Mesendoderm (in vitro differentiated cells): Measurements from ENCODE around the gene MARCHF10.

ENCODE experiments used
- DNase-seq: peaks from one replicate; pipeline ENCODE4 v3.0.0; 2013
- H2AK5ac ChIP-seq: 2 replicates; pipeline ENCODE4 v1.6.1; 2013; ENCODE audit warnings: low read length, inconsistent platforms
- H2BK120ac ChIP-seq: 2 replicates; pipeline ENCODE4 v1.6.1; 2013; ENCODE audit warnings: low read depth, mild to moderate bottlenecking, low read length, moderate library complexity, mixed read lengths
- H2BK15ac ChIP-seq: replicated peaks from 2 replicates; pipeline ENCODE4 v1.6.1; 2013; ENCODE audit warnings: low read depth, mild to moderate bottlenecking, moderate library complexity
- H2BK5ac ChIP-seq: 2 replicates; pipeline ENCODE4 v1.6.1; 2013; ENCODE audit warnings: low read length, inconsistent platforms
- H3K18ac ChIP-seq: 2 replicates; pipeline ENCODE4 v1.6.1; 2013; ENCODE audit warnings: mild to moderate bottlenecking, low read length, mixed read lengths
- H3K23ac ChIP-seq: one replicate; pipeline ENCODE4 v1.6.1; 2013; ENCODE audit warnings: low read length
- H3K27ac ChIP-seq: 2 replicates; pipeline ENCODE4 v1.5.1; 2013; ENCODE audit warnings: low read depth, mild to moderate bottlenecking, inconsistent platforms, low read length, moderate library complexity
- H3K27me3 ChIP-seq: 2 replicates; pipeline ENCODE4 v1.6.1; 2013; ENCODE audit warnings: low read length, control low read depth, mild to moderate bottlenecking, inconsistent platforms; ENCODE audit not compliant: insufficient read depth, poor library complexity
- H3K36me3 ChIP-seq: 2 replicates; pipeline ENCODE4 v1.6.1; 2013; ENCODE audit warnings: low read length, inconsistent platforms; ENCODE audit not compliant: control insufficient read depth, insufficient read depth
- H3K4ac ChIP-seq: one replicate; pipeline ENCODE4 v1.6.1; 2013; ENCODE audit warnings: low read depth, mild to moderate bottlenecking, low read length, moderate library complexity
- H3K4me1 ChIP-seq: 2 replicates; pipeline ENCODE4 v1.6.1; 2013; ENCODE audit warnings: low read depth, low read length, inconsistent platforms; ENCODE audit not compliant: control insufficient read depth
- H3K4me2 ChIP-seq: 2 replicates; pipeline ENCODE4 v1.6.1; 2013; ENCODE audit warnings: low read length
- H3K4me3 ChIP-seq: 2 replicates; pipeline ENCODE4 v1.5.1; 2013; ENCODE audit warnings: mild to moderate bottlenecking, low read length
- H3K56ac ChIP-seq: one replicate; pipeline ENCODE4 v1.6.1; 2013; ENCODE audit warnings: low read length
- H3K79me1 ChIP-seq: 2 replicates; pipeline ENCODE4 v1.6.1; 2013; ENCODE audit warnings: low read length, inconsistent platforms
- H3K79me2 ChIP-seq: 2 replicates; pipeline ENCODE4 v1.6.1; 2013; ENCODE audit warnings: mild to moderate bottlenecking, low read length; ENCODE audit not compliant: control insufficient read depth, insufficient read depth
- H3K9ac ChIP-seq: 2 replicates; pipeline ENCODE4 v1.6.1; 2013; ENCODE audit warnings: low read length, inconsistent platforms
- H4K5ac ChIP-seq: one replicate; pipeline ENCODE4 v1.6.1; 2013; ENCODE audit warnings: low read length
- H4K8ac ChIP-seq: one replicate; pipeline ENCODE4 v1.6.1; 2013; ENCODE audit warnings: low read depth, mild to moderate bottlenecking, control low read depth, low read length, moderate library complexity
- WGBS: extraction: QIAGEN DNeasy Blood & Tissue Kit; methylation state at CpG from one replicate; pipeline ENCODE4 v1.1.7; 2013; ENCODE audit warnings: low lambda C conversion rate, missing lambda C conversion rate; ENCODE audit not compliant: insufficient coverage; ENCODE audit errors: extremely low coverage; 5-methylcytosine and 5-hydroxymethylcytosine counted together

Gene MARCHF10

GRCh38 chr17:62666801-62667591 is 141.1 kb downstream of the MARCHF10 start:
- no peak overlapping the region for H3K27ac ChIP-seq
- no peak for DNase-seq
- no peak overlapping the region for H3K4me3 ChIP-seq
- H3K27me3 ChIP-seq = no peaks in the 10 kb centered on the region
- H2BK15ac ChIP-seq = no peak overlapping the region
- peaks cover 12% of the 10 kb centered on the region for H3K36me3 ChIP-seq
- no peaks in the 10 kb centered on the region for H3K79me1 ChIP-seq
- no CpG with 5 or more reads among the region's 40 CpGs for WGBS
- H3K4me2 ChIP-seq = no peak overlapping the region
- H3K4me1 ChIP-seq = no peaks in the 10 kb centered on the region
- no peak overlapping the region for H3K9ac ChIP-seq
- H3K23ac ChIP-seq = no peak overlapping the region
- H4K8ac ChIP-seq = no peak overlapping the region
- no peak overlapping the region for H2BK5ac ChIP-seq
- H2AK5ac ChIP-seq = no peak overlapping the region
- H2BK120ac ChIP-seq = no peak overlapping the region
- H3K18ac ChIP-seq = no peak overlapping the region
- H3K79me2 ChIP-seq = no peaks in the 10 kb centered on the region
- no peak overlapping the region for H3K4ac ChIP-seq
- H4K5ac ChIP-seq = no peak overlapping the region
- no peak overlapping the region for H3K56ac ChIP-seq

GRCh38 chr17:62666061-62666800 is 141.9 kb downstream of the MARCHF10 start:
- H2AK5ac ChIP-seq = no peak overlapping the region
- no peak overlapping the region for H3K18ac ChIP-seq
- H2BK15ac ChIP-seq = no peak overlapping the region
- no peak for DNase-seq
- no peak overlapping the region for H3K4ac ChIP-seq
- H3K9ac ChIP-seq = no peak overlapping the region
- no peak overlapping the region for H3K23ac ChIP-seq
- H4K5ac ChIP-seq = no peak overlapping the region
- no CpG with 5 or more reads among the region's 30 CpGs for WGBS
- no peaks in the 10 kb centered on the region for H3K79me1 ChIP-seq
- no peak overlapping the region for H3K56ac ChIP-seq
- no peak overlapping the region for H2BK5ac ChIP-seq
- H3K4me1 ChIP-seq = no peaks in the 10 kb centered on the region
- no peak overlapping the region for H4K8ac ChIP-seq
- no peaks in the 10 kb centered on the region for H3K27me3 ChIP-seq
- no peaks in the 10 kb centered on the region for H3K79me2 ChIP-seq
- H3K36me3 ChIP-seq = peaks cover 8% of the 10 kb centered on the region
- H3K4me3 ChIP-seq = no peak overlapping the region
- no peak overlapping the region for H3K27ac ChIP-seq
- H2BK120ac ChIP-seq = no peak overlapping the region
- no peak overlapping the region for H3K4me2 ChIP-seq

- no CpG with 5 or more reads among the region's 3 CpGs for WGBS
- Histone ChIP-seq H3K9ac (no peak overlapping the region), H4K5ac (no peak overlapping the region), H3K36me3 (peaks cover 8% of the 10 kb centered on the region), H3K4me1 (no peaks in the 10 kb centered on the region), H3K4ac (no peak overlapping the region), H3K18ac (no peak overlapping the region), H3K23ac (no peak overlapping the region), H3K4me2 (no peak overlapping the region), H3K56ac (no peak overlapping the region), H2AK5ac (no peak overlapping the region), H3K79me2 (no peaks in the 10 kb centered on the region), H3K79me1 (no peaks in the 10 kb centered on the region), H3K4me3 (no peak overlapping the region), H2BK5ac (no peak overlapping the region), H2BK15ac (no peak overlapping the region), H3K27ac (no peak overlapping the region), H2BK120ac (no peak overlapping the region), H3K27me3 (no peaks in the 10 kb centered on the region), H4K8ac (no peak overlapping the region)
- DNase-seq = no peak
These were observed 142.5 kb downstream of the MARCHF10 start for GRCh38 chr17:62665599-62665998.

GRCh38 chr17:62664336-62665120 is 143.6 kb downstream of the MARCHF10 start:
- H3K4me3 ChIP-seq = no peak overlapping the region
- no peak overlapping the region for H2BK15ac ChIP-seq
- H2BK120ac ChIP-seq = no peak overlapping the region
- H4K5ac ChIP-seq = no peak overlapping the region
- no peak overlapping the region for H2BK5ac ChIP-seq
- peaks cover 8% of the 10 kb centered on the region for H3K36me3 ChIP-seq
- H3K27ac ChIP-seq = no peak overlapping the region
- H3K4ac ChIP-seq = no peak overlapping the region
- no peaks in the 10 kb centered on the region for H3K4me1 ChIP-seq
- no peak overlapping the region for H3K23ac ChIP-seq
- H2AK5ac ChIP-seq = no peak overlapping the region
- no peak overlapping the region for H3K4me2 ChIP-seq
- no peaks in the 10 kb centered on the region for H3K79me1 ChIP-seq
- H3K27me3 ChIP-seq = no peaks in the 10 kb centered on the region
- H3K9ac ChIP-seq = no peak overlapping the region
- H3K56ac ChIP-seq = no peak overlapping the region
- H4K8ac ChIP-seq = no peak overlapping the region
- no peak overlapping the region for H3K18ac ChIP-seq
- DNase-seq = no peak
- no CpG with 5 or more reads among the region's 25 CpGs for WGBS
- H3K79me2 ChIP-seq = no peaks in the 10 kb centered on the region

- H2BK120ac ChIP-seq = no peak overlapping the region
- no peak overlapping the region for H2AK5ac ChIP-seq
- no peaks in the 10 kb centered on the region for H3K27me3 ChIP-seq
- H3K79me2 ChIP-seq = no peaks in the 10 kb centered on the region
- H3K18ac ChIP-seq = no peak overlapping the region
- H4K8ac ChIP-seq = no peak overlapping the region
- no CpG with 5 or more reads among the region's 6 CpGs for WGBS
- H3K9ac ChIP-seq = no peak overlapping the region
- no peak overlapping the region for H2BK15ac ChIP-seq
- no peaks in the 10 kb centered on the region for H3K79me1 ChIP-seq
- H4K5ac ChIP-seq = no peak overlapping the region
- DNase-seq = no peak
- no peak overlapping the region for H3K27ac ChIP-seq
- no peak overlapping the region for H3K4ac ChIP-seq
- no peak overlapping the region for H3K23ac ChIP-seq
- H3K56ac ChIP-seq = no peak overlapping the region
- no peak overlapping the region for H2BK5ac ChIP-seq
- H3K4me1 ChIP-seq = no peaks in the 10 kb centered on the region
- H3K4me2 ChIP-seq = no peak overlapping the region
- peaks cover 4% of the 10 kb centered on the region for H3K36me3 ChIP-seq
- no peak overlapping the region for H3K4me3 ChIP-seq
These were observed 144.8 kb downstream of the MARCHF10 start for GRCh38 chr17:62663304-62663703.
